ENCODE data around the gene IFT20.
A peak's percentile ranks its signal among the peaks of the same experiment; 100 is the strongest.

Gene IFT20

DNA sequence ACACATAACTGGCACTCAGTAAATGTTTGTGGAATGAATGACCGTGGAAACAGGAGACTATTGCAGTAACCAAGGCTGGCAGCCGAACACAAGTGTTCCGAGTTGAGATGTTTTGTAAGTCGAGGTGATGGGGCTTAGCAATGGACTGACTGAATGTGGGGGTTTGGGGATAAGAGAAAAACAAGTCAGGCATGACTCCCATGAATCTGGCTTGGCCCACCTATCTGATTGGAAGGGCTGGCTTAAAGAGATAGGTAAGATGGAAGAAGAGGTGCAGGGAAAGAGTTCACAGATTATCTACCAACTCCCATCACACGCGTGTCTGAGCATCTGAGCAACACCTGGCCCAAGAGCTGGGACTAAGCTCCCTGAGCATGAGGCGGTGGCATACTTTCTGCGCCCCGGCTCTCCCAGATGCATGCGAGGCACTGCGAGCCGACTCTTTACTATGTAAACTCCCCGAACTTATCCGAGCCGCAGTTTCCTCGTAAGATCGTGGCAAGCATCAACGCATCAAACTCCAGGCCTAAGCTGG lies 539 bp downstream of the IFT20 start:
- no peak for DNase-seq

- no peak for DNase-seq
Observed at GRCh38 chr17:28334171-28334570, 1.1 kb downstream of the IFT20 start.

- no peak for DNase-seq
Observed at GRCh38 chr17:28333083-28333746, 2.1 kb downstream of the IFT20 start.

DNA sequence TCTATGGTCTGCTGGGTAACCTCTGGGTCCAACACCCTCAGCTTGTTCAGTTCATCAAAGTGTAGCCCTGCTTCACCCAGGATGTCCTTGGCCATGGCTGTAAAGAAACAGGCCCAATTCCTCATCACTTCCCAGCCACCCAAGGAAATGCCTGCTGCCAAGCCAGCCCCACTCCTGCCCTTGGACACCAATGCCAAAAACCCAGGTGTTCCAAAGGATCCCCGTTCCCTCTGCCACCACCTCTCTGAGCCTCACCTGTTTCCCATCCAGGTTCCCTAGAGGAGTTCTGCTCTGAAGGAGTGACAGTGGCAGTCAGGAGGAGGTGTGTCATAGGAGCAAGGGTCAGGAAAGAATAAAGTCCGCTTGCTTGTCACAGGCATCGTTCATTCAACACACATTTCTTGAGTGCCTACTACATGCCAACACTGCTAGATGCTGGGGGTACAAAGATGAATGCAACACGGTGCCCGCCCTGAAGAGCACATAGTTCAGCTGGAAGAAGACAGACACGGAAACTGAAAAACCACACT lies 3.3 kb downstream of the IFT20 start:
- no peak for DNase-seq

GRCh38 chr17:28330671-28331070 lies 4.6 kb downstream of the IFT20 start:
- no peak for DNase-seq

DNA sequence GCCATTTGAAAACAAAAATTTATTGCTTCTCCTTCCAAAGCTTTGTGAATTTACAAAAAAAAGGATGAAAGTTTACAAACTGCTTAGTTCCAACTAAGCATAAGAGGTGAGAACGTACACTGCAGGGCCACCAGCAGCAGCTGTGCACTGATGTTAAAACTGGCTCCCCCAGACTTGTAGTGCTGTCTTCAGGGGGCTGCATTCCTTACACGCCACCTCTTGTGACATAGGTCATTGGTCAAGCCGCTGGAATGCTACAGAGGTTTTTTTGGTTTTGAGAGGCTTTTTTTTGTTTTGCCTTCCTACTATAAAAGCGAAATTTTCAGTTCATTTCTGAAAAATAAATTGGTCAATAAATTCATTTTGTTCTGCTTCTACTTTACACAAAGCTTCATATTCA lies 6.9 kb downstream of the IFT20 start:
- DNase-seq: no peak

GRCh38 chr17:28327709-28328108 lies 7.6 kb downstream of the IFT20 start:
- no peak for DNase-seq

GRCh38 chr17:28327031-28327607 lies 8.2 kb downstream of the IFT20 start:
- no peak for DNase-seq

DNA sequence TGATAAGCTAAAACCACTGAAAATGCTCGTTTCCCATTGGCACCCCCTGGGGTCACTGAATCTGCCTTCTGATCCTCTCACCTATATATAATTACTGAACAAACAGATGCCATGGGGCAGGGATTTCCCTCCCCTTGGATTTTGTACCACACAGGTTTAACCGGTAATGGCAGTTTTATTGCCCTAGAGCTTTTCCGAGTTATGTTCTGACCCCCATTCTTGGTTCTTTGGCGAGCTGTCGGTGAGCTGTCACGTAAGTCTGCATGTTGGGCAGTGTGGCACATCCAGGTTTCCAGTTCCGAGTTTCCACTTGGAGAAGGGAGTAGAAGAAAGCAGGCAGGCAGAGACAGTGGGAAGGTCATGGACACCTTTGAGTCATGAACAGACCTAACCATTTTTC lies 9.2 kb downstream of the IFT20 start:
- DNase-seq: no peak

DNA sequence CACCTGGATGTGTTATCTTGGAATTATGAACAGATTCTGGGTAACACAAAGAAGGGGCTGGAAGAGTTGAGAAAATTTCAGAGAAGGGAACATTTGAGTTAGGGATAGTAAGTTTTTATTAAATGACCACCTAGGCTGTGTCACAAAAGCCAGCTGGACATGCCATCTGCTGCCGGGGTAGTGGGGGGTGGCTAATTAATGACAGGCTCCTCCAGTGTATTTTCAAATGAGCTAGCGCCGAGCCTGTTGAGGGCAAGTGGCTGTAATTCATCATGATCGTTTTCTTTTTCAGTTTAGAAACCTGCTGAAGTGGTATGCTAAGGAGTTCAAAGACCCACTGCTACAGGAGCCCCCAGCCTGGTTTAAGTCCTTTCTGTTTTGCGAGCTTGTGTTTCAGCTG lies 10.1 kb downstream of the IFT20 start:
- no peak for DNase-seq

GRCh38 chr17:28324781-28325180 lies 10.5 kb downstream of the IFT20 start:
- DNase-seq: no peak

DNA sequence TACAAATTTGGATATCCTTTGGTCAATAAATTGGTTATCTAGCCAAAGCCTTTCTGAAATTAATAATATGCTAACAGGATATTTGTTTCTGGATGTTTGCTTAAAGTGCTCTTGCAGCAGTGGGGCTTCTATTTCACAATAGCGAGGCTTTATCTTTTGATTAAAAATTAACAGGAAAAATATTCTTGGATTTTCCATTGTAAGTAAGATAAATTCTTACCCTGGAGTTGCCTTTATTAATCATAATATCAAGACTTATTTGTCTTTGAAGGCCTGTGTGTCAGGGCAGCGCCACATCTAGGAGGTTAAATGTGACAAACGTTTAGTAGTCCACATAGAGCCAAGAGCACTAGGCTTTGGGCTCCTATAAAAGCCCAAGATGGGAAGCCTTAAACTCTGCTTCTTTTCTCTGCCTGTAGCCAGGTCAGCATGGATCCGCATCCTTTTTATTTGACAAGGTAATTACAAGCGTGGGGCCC lies 11.0 kb downstream of the IFT20 start:
- DNase-seq: no peak

GRCh38 chr17:28320215-28321061 lies 14.8 kb downstream of the IFT20 start:
- no peak for DNase-seq

DNA sequence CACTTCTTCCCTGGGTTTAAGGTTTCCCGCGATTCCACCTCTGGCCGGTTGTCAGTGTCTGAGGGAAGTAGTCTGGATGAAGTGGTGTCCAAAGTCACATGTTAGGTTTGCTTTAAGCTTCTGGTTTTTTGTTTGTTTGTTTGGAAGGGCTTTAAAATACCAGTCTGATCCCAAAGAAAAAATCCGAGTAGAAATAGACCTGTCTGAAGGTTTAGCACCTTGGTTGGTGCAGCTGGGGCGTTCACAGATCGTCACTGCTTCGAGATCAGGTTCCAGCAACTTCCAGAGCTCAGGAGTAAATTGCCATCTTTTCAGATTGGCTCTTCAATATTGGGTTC lies 15.7 kb downstream of the IFT20 start:
- no peak for DNase-seq

DNA sequence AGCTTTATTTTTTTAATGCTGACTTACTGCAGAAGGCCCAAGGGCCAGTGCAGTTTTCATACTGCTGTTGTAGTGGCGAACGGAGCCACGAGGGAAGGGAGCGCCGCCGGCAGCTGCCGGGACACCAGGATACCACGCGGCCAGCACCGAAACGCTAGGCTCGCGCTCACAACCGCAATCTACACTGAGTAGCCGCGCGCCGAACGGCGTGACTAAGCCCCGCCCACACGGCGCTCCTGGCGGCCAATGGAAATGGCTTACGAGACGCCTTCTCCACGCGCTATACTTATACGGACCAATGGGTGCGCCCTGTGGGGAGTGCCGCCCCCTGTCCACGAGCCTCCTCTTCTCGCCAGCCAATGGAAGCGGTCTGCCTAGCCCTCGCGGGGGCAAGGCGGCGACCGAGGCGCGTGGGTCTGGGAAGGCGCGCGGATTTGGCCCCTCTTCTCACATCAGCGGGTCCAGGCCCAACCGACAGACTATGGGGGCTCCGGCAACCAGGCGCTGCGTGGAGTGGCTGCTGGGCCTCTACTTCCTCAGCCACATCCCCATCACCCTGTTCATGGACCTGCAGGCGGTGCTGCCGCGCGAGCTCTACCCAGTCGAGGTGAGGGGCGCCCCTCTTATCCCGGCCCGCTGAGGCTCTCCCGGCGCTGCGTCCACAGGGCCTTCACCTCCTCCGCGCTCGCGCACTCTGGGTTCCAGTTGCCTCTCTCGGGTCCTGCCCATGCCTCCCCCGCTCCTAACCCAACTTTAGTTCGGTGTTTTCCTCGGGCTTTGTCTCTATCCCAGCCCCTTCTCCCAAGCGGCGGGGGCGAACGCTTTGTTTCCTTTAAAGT lies 16.3 kb downstream of the IFT20 start, which contains the start of gene TMEM97:
TSS of gene TMEM97 (plus strand) at position 442 of the 839 bp plus-strand sequence. CDS start at position 482, 40 bp downstream.
- DNase-seq: peak; percentile 92

GRCh38 chr17:28317966-28318758 lies 17.1 kb downstream of the IFT20 start:
- DNase-seq: no peak

- no peak for DNase-seq
Observed at GRCh38 chr17:28317099-28317965, 17.9 kb downstream of the IFT20 start.

DNA sequence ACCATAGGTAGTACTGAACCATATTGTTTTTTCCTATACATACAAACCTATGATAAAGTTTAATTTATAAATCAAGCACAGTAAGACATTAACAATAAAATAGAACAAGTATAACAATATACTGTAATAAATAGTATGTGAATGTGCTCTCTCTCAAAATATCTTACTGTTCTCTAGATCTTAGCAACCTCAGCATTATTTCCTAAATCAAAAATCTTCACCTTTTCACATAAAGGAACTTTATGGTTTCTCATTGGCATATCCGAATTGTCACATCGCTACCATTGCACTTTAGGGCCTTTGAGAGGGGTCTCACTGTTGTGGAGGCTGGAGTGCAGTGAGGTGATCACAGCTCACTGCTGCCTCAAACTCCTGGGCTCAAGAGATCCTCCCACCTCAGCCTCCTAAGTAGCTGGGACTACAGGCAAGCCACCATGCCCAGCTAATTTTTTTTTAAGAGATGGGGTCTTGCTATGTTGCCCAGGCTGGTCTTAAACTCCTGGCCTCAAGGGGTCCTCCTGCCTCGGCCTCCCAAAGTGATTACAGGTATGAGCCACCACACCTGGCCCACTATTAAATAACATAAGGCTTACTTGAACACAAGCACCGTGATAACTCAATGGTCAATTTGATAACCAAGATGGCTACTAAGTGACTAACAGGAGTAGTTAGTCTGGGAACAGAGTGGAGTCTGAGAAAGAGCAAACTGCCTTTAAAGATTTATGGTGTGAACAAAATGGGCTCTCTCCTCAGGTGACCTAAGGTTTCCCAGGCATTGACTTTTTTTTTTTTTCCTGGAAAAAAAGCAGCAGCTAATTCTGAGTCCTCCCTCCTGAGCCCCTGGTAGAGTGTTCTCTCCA lies 19.2 kb downstream of the IFT20 start:
- no peak for DNase-seq

DNA sequence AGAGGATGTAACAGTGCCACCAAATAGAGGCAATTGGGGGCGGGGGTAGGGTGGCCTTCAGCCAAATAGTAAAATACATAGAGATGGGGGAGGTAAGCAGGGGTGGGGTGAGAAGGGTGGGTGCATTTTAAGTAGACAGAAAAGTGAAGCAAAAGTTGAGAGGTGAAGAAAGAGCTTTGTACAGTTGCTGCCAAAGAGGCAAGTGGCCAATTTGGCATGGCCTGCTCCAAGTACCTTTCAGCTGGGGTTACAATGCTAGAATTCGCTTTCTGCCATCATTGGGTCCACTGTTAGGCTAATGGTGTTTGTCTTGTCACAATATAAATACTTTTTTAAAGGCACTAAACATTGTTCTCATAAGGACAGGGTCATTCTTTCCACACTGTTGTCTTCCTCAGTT lies 21.4 kb downstream of the IFT20 start:
- no peak for DNase-seq
